Prostate gland (tissue), 2 donors: Measurements from ENCODE around the gene POFUT1.

ENCODE experiments used
- CTCF ChIP-seq, 4 experiments: fragments of 200-600 bp in 2 of 4; fragments of 450-650 bp in 2 of 4; sonication (generic) in 2 of 4; IDR thresholded peaks; 1 replicate in 3 of 4; 2 replicates in 1 of 4; pipeline ENCODE4 v1.5.1; 2016 to 2019; ENCODE audit warnings: antibody characterized with exemption in 4 of 4, mild to moderate bottlenecking in 2 of 4, moderate library complexity in 2 of 4
- POLR2AphosphoS5 ChIP-seq: sonication (generic); formaldehyde crosslinking; IDR thresholded peaks from one replicate; pipeline ENCODE4 v1.6.1; 2017; ENCODE audit warnings: antibody characterized with exemption

GRCh38 chr20:32218156-32218900, 10.6 kb downstream of the POFUT1 start:
- TF ChIP-seq CTCF (IDR thresholded peaks at IDR 0.05) (no peak), POLR2AphosphoS5 (no peak)
